NCI-H526 treated with DMSO at 0.1 percent for 48 hours (cell line): Measurements from ENCODE around the gene GNAQ.
"Not testable (repeated sequence)": the region's sequence is repeated elsewhere in the genome, so short reads cannot be mapped to it uniquely, and the experiment has no call there.

Experiments
- DNase-seq: peaks from one replicate; lab custom pipeline; 2025; lab: John Stamatoyannopoulos, UW

GNAQ gene

DNA sequence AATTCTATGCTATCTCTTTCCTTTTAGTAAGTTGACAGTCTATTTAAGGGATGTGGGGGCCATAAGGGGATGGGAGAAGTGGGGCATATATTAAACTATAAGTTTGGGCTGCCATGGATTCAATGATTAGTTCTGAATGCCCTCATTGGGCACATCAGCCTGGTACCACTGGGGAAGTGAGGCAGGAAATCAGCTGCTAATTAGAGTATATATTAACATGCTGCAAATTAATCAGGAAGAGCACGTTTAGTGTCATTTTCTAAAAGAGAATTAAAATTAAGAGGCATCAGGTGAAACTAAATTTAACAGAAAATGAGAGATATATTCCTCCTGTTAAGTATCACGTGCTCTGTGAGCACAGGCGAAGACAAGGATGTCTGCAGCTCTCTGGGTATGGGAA is 260.4 kb downstream of the GNAQ start:
- DNase-seq: no peak

DNA sequence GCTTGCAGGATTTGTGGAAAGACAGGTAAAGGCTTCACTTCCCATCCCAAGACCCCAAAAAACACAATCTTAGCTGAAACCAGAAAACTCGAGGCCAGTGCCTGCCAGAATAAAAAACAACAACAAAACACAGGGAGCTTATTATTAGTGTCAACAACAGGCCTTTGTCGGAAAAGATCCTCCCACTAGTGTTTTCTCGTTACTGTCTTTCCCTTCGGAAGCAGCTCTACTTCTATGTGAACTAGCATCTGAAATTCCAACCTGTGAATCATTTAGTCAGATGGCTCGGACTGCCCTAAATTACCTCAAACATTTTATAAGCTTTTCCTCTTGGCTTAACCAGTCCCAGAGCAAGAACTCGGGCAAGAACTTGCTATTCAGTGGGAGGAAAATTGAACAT is 261.3 kb downstream of the GNAQ start:
- DNase-seq: no peak

DNA sequence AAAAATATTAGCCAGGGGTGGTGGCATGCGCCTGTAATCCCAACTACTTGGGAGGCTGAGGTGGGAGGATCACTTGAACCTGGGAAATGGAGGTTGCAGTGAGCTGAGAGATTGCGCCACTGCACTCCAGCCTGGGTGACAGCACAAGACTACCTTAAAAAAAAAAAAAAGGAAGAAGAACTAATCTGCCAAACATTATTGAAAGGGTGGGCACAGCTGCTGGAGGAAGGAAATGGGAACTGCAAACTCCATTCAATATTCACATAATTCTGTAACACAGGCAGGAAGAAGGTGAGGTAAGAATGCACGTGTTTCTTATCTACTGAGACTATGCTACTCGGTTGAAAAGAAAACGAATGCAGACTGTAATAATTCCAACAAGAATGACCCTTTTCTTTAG is 262.4 kb downstream of the GNAQ start:
- no peak for DNase-seq

DNA sequence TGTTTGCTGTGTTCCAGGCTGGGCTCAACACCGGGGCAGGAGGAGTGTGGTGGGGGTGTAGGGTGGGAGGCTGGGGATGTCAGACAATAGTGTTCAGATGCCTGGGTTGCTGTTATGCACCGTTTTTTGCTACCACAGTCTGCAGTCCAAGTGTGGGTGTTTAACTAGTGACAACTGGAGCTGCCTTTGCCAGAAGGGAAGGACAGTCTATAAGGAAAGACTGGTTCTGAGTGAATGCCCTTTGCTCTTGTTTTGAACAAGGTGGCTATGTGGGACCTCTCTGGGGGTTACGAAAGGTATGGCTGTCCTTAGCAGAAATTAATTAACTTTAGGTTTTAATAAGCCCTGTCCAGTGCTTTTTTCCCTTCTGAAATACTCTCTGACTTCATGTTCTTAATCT is 265.0 kb downstream of the GNAQ start:
- no peak for DNase-seq

DNA sequence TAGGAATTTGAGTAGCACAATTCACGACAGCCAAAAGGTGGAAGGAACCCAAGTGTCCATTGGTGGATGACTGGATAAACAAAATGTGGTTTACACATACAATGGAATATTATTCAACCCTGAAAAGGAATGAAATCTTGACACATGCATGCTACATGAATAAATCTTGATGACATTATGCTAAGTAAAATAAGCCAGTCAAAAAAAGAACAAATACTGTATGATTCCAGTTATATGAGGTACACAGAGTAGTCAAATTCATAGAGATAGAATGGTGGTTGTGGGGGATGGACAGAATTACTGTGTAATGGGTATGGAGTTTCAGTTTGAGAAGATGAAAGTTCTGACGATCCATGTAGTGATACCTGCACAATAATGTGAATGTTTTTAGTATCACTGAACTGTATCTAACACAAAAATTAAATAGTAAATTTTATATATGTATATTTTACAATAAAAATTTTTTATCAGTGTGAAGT is 265.8 kb downstream of the GNAQ start:
- no peak for DNase-seq

DNA sequence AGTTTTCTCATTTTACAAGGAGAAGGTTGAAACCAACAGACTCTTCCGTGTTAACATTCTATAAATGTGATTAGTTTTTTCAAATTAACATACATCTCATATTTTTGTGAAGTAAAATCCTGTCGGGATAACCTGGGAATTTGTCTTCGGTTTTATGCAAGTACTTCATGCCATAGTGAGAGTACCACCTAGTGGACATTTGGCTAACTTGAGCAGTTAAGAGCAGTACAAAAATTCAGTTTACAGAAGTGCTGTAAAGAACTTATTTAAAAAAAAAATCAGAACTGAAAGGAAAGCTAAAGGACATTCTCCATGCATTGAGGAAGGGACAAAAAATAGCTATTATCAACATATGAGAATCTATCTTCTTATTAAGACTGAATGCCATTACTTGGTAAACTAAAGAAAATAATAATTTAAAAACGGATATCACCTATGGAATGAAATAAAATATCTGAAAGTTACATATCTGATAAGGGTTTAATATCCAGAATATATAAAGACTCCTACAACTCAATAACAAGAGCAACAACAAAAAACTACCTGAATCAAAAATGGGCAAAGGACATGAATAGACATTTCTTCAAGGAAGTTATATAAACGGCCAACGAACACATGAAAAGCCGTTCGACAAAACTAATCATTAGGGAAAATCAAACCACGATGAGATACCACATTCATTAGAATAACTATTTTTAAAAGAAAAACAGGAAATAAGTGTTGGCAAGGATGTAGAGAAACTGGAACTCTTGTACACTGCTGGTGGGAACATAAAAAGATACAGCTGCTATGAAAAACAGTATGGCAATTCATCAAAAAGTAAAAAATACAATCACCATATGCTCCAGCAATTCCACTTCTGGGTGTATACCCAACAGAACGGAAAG is 266.5 kb downstream of the GNAQ start:
- DNase-seq: peak; percentile 1

DNA sequence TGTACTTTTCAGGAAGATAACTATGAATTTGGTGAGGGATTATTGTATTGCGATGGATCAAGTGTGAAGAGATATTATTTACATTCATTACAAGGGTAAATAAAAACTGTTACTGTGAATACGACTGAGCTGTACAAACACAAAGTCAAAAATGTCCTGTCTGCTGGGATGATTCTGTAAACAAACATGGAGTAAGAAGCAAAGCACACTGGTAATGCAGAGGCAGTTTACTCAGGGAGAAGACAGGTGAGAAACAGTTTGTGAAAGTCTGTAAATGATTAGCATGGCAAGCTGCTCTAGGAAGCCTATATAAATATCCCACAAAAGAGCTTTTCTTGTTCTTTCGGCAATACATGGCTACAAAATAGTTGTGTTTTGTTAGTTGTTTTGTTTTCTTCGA is 268.0 kb downstream of the GNAQ start:
- no peak for DNase-seq

DNA sequence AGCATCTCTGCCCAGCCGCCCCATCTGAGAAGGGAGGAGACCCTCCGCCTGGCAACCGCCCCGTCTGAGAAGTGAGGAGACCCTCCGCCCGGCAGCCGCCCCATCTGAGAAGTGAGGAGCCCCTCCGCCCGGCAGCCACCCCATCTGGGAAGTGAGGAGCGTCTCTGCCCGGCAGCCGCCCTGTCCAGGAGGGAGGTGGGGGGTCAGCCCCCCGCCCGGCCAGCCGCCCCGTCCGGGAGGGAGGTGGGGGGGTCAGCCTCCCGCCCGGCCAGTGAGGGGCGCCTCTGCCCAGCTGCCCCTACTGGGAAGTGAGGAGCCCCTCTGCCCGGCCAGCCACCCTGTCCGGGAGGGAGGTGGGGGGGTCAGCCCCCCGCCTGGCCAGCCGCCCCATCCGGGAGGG is 270.7 kb downstream of the GNAQ start:
- DNase-seq: not testable (repeated sequence)

DNA sequence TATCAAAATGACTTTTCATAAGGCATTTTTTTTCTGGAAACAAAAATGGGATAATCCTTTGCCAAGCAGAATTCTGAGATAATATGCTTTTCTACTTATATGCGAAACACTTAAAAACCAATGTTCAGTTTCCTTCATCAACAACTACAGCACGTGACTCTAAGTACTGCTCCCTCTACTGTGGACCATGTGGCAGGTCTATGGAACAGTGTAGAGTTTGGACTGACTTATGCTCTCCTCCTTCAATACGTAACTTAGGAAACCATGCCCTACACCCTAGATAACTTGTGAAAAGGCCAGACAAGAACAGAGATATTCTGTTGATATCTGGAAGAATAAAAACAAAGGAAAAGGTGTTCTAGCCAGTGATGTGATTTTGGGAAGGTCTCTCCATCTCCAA is 272.2 kb downstream of the GNAQ start:
- DNase-seq: no peak

DNA sequence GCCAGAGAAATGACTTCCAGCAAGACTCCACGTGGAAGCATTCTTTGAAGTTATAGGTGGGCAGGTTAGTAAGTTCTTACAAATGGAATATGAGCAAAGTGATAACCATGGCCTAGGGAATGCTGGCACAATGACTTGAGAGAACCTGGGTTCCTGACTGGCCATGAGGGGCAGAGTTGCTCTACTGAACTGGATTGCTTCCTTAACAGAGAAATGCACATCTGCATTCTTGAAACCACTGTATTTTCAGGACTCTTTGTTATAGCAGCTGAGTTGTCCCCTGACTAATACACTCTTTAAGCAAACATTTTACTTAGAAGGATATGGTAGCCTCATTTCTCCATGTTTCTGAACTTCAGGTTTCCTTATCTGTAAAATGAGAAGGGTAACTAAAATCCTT is 275.2 kb downstream of the GNAQ start:
- DNase-seq: no peak

DNA sequence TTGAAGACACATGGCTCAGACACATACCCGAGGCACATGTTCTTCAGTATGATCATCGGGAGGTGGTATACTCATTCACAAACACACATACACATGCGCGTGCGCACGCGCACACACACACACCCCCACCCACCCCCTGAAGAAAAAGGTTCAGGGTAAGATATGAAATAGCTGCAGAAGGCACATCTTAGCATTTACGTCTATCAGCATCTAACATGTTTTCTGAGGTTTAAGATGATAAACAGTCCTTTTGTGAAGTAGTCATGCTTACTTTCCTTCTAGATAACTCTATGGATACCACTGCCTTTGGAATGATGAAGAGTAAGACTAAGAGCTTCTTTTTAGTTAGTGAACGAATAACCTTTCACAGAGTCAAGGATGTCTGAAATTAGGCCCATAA is 278.4 kb downstream of the GNAQ start:
- no peak for DNase-seq

DNA sequence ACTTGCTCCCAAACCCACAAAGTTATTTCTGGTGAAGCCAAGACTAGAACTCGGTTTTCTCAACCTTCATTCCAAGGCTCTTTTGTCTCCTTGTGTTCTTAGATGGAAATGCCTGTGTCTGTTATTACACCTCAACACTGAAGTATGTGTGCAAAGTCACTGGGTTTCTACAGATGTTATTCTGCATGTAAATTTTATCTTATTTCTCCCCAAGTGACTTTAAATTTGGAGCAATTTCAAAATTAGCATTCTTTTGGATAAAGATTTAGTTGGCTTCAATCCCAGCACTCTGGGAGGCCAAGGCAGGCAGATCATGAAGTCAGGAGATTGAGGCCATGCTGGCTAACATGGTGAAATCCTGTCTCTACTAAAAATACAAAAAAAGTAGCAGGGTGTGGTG is 279.1 kb downstream of the GNAQ start:
- no peak for DNase-seq

DNA sequence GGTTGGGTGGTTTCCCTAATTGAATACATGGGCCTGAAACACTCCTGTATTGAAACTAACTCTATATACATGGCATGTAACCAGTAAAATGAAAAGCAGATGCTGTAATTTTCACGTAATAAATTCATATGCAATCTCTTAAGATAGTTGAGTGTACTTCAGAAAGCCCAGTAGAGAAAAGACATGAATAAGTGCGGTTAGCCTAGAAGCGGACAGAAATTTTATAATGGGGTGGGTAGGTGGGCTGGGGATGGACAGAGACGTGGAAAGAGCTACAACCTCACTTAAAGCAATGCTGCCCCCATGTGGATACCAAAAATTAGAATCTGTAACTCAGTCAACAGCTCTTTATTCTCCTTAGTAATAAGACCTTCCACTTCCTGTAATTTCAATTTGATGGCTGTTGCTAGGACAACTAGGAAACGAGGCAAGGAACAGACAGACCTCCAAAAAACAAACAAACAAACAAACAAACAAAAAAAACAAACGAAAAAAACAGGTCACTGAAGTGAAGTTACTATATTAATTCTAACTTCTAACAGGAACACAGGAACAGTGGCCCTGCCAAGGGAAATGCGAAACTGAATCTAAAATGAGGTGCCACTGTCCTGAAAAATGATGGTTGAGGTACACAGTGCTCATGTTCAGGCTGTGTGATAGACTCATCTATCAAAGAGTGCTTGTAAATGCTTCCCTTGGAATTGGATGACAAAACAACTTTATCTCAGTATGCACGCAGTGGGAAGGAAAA is 280.1 kb downstream of the GNAQ start:
- peak; percentile 47 for DNase-seq

DNA sequence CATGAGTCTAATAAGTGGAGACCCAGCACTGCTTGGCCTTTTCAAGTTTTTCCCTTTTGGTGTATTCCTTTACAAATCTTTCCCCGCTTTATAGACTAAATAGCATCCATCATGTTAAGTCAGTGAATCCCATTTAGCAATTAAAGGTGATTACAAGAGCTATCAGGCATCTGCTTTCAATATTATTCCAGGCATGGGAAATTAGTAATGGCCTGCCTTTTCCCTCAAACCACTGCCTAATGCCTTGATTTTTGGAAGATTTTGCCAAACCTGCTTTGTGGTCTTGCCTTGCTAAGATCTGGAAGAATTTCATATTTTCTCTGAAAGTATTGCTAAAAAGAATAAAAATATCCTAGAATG is 280.6 kb downstream of the GNAQ start:
- no peak for DNase-seq

DNA sequence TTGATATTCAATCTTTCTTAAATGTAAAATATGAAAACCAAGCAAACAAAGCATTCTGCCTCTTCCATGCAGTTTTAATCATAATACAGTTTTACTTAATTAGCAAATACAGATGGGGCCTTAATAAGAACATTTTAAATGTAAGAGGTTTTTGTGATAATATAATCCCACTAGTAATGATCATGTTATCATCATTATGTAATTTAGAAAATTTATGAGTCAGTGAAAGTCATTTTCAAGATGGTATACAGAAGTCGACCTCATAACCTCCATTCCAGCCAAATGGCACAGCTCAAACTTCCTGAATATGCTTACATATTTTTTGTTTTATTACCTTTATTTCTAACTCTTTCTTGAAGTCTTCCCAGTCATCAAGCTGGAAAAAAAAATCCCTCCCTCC is 281.3 kb downstream of the GNAQ start:
- DNase-seq: no peak

DNA sequence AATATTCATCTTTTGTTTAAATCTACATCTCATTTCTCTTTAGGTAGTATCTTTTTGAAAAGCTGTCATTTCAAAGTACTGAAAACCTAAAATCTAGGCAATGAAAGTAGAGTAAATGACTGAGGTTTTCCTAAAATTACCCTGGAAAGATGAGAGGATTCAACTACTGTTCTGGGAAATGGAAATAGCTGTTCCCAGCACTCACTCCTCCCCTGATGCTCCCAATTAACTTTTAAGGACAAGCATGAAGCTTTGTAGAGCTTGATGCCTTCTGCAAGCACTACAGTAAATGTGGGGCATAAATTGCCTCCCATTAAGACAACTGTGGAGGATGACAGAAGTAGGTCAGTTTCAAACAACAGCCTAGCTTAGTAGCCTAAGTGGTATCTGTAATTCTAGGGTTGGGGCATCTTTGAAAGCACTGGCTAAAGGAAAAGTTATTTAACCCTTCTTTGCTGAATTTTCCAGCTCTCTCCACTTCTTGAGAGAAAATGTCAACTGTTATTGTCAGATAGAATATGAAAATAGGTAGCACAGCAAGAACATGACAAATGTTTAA is 283.3 kb downstream of the GNAQ start:
- no peak for DNase-seq

DNA sequence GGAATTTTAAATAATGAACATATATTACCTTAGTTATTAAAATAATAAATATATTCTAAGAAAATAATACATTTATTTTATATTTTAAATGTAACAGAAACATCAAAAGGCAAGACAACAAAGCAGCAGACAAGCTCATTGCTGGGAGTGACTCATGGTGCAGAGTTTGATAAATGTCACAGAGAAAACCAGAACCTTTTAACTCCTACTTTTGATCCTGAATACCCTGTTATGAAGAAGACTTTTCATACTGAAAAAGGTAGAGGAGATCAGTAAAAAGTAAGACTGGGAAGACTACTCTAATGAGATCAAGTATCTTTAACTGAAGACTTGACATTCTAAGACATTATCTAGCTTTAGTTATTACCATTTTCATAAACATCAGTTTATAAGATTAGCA is 284.4 kb downstream of the GNAQ start:
- DNase-seq: no peak

DNA sequence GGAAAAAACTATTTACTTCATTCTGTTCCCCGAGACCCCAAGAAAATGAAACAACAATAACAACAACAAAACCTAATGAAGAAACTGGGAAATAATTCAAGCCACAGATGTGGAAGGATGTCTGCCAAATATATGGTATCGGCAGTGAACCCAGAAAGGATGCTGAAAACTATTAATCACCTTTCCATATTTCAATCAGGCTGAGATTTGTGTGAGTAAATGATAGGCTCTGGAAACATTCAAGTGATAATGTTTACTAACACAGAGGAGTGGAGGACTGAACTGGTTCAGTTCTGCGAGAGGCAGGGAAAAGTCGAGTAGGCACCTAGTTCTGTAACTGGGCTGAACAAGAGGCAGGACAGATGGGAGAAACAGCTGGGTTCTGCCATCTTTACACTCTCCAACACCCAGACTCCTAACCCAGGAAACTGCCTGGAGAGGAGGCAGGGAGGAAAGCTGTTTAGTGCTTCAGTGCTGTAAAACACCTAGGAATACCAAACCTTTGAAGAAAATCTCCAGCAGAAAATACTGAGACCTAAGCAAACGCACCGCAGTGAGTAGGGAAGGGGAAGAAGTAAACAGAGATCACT is 286.7 kb downstream of the GNAQ start:
- DNase-seq: no peak

DNA sequence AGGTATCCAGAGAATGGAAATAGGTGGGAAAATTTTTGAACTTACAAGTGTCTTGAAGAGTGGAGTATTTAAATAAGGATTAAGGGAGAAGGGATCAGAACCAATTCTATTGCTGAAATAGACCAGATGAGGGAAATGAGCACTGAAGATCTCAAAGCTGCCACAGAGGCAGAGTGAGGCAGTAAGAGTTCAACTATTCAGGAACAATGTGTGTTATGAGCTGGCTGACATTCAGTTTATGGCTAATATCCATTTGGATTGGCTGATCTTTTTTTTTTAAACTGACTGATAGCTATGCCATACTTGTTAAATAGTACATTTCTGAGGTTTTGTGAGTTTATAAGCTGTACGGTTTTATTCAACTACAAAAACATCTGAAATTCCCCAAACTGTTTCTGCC is 288.2 kb downstream of the GNAQ start:
- DNase-seq: no peak

DNA sequence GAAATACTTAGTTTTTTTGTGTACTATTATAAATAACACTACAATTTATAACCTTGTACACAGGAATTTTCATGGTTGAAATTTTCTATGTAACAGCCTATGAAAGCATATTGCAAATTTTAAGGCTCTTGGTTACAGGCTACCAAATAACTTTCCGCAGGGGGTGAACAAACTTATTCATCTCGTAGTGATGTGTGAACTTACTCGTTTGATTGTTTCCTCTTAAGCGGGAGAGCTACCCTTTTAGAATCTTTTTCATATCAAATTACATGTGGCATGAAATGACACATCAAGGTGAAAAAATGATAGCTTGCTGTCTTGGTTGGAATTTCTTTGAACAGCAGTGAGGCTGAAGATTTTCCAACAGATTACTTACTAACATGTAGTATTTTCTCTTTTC is 292.7 kb downstream of the GNAQ start:
- no peak for DNase-seq

DNA sequence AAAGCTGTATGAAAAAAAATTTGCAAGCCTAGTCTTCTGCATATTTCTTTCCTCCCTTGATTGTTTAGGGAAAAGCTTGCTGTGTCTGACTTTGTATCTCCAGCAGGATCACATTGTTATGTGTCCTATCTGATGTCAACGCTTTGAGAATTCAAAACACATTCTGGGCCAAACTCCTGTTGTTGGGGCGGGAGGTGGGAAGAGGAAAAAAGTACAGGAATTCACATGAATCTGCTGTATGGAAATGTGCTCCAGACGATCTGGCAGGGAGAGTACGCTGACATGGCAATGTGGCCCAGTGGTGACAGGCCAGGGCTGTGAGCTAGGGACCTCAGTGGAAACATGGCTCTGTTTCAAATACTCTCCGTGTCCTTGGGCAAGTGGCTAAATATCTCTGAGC is 296.1 kb downstream of the GNAQ start:
- no peak for DNase-seq

DNA sequence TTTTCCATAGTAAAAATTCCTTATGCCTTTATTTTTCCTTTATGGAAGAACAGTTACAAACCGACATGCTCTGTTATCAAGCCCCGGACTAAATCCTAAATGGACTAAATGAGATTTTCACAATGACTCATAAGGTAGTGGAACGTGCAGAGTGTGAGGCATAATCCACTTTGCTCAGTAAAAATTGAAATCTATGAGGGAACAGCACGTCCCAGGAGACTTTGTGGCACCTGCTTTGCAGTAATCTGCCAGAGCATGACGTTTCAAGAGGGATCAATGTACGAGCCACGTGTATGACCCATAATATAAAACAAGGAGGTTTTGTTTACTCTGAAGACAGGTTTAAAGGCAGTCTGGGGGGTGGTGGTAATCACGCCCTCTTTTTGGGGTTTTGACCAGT is 299.7 kb downstream of the GNAQ start:
- no peak for DNase-seq
